GDM1 (cell line): ENCODE results near the gene ZFTA.

Experiments
- DNase-seq: peaks from one replicate; lab custom pipeline; 2025; lab: John Stamatoyannopoulos, UW

ZFTA gene

GRCh38 chr11:63749624-63750023 is 19.0 kb downstream of the ZFTA start:
- DNase-seq: no peak

- no peak for DNase-seq
Measured at GRCh38 chr11:63747011-63747410, 21.6 kb downstream of the ZFTA start.

- no peak for DNase-seq
Measured at GRCh38 chr11:63745304-63746170, 23.0 kb downstream of the ZFTA start.

GRCh38 chr11:63738720-63739360 is 29.7 kb downstream of the ZFTA start:
- peak; percentile 17 for DNase-seq

GRCh38 chr11:63737718-63738117 is 30.9 kb downstream of the ZFTA start:
- no peak for DNase-seq

- DNase-seq: no peak
Measured at GRCh38 chr11:63736864-63737263, 31.7 kb downstream of the ZFTA start.

GRCh38 chr11:63729326-63729725 is 39.2 kb downstream of the ZFTA start:
- no peak for DNase-seq

GRCh38 chr11:63720611-63721010 is 48.0 kb downstream of the ZFTA start:
- no peak for DNase-seq

- no peak for DNase-seq
Measured at GRCh38 chr11:63719987-63720386, 48.6 kb downstream of the ZFTA start.

- no peak for DNase-seq
Measured at GRCh38 chr11:63719001-63719400, 49.6 kb downstream of the ZFTA start.
